Measurements from ENCODE around the gene SGMS1. TPM values are rescaled to one million over a fixed set of nuclear protein-coding genes. Genes with fewer than 3 reads are reported as not detected.

Gene SGMS1
- total RNA-seq, 4 donors from 2014 or later: 139 to 198 (median 173) TPM

DNA sequence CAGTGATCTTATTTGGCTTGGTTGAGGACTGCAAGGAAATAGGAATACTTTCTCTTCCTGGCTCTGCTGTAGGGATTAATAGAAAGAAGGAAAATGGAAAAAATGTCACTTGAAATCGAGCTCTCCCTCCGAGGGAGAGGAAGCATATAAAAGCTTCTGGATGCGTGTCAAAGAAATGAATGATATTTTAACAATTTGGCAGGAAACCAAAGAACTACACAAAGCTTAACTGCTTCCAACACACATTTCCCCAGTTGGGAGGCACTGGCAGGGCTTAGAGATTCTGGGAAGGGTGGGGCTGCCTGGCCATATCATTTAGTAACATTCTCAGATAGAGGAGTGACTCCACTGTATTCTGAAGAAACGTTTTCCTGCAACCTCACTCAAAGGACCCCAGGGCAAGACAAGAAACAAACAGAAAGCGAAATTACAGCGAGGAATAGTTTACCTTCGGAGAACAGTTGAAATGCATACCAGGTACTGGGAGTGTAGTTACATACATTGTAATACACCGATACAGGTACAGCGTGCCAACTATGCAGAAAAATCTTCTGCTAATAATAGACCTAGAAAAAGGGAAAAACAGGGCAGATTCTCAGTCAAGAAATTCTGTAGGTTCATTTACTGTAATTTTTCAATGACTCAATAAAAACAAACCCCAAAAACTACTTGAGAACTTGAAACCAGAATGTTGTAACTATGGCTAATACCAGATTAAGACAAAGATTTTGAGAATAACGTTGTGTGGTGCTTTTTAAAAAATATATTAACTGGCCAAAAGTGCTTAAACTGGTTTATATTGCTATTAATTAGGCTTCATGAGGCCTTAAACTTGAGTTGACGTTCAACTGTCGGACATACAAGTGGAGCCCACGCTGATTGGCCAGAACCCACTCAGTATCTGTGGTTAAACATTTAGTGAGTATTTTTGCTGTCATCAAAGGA, 296.7 kb downstream of the SGMS1 start:
- Histone ChIP-seq H3K27ac (peak overlapping the region; percentile 67), H3K36me3 (no peaks in the 10 kb centered on the region), H3K4me1 (peaks cover 57% of the 10 kb centered on the region), H3K4me3 (peak overlapping the region; percentile 10), H3K9me3 (no peaks in the 10 kb centered on the region), H3K27me3 (no peaks in the 10 kb centered on the region)
- no peak for TF ChIP-seq POLR2AphosphoS5 (IDR thresholded peaks at IDR 0.05)
- TF ChIP-seq, protein P1, sequence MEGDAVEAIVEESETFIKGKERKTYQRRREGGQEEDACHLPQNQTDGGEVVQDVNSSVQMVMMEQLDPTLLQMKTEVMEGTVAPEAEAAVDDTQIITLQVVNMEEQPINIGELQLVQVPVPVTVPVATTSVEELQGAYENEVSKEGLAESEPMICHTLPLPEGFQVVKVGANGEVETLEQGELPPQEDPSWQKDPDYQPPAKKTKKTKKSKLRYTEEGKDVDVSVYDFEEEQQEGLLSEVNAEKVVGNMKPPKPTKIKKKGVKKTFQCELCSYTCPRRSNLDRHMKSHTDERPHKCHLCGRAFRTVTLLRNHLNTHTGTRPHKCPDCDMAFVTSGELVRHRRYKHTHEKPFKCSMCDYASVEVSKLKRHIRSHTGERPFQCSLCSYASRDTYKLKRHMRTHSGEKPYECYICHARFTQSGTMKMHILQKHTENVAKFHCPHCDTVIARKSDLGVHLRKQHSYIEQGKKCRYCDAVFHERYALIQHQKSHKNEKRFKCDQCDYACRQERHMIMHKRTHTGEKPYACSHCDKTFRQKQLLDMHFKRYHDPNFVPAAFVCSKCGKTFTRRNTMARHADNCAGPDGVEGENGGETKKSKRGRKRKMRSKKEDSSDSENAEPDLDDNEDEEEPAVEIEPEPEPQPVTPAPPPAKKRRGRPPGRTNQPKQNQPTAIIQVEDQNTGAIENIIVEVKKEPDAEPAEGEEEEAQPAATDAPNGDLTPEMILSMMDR (IDR thresholded peaks at IDR 0.05): no peak
- no peak for TF ChIP-seq POLR2A (IDR thresholded peaks at IDR 0.05)
- no peak for TF ChIP-seq EP300 (IDR thresholded peaks at IDR 0.05)
- WGBS: 38% methylated on average over 12 of the region's 13 CpGs
- DNase-seq (ENCODE audit: low spot score in 2 of 2): no peak

DNA sequence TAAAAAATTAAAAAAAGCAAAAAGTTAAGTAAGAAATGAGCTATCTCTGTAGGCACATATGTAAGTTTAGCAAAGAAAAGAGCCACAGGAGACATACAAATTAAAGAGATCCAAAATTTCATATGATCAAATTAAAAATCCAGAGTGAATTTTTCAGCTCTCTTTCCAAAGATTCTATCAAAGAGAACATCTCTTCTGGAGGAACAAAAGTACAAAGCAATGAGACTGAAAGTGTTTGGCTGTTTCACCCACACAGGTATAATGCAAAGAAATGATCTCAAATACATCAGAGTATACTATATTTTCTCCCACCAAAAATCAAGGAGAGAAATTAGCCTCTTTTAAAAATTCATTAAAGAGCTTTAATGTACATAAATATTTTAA, 297.6 kb downstream of the SGMS1 start:
- TF ChIP-seq, protein P1 (IDR thresholded peaks at IDR 0.05): no peak
- H3K27ac ChIP-seq: peak overlapping the region; percentile 67
- peaks cover 65% of the 10 kb centered on the region for H3K4me1 ChIP-seq

DNA sequence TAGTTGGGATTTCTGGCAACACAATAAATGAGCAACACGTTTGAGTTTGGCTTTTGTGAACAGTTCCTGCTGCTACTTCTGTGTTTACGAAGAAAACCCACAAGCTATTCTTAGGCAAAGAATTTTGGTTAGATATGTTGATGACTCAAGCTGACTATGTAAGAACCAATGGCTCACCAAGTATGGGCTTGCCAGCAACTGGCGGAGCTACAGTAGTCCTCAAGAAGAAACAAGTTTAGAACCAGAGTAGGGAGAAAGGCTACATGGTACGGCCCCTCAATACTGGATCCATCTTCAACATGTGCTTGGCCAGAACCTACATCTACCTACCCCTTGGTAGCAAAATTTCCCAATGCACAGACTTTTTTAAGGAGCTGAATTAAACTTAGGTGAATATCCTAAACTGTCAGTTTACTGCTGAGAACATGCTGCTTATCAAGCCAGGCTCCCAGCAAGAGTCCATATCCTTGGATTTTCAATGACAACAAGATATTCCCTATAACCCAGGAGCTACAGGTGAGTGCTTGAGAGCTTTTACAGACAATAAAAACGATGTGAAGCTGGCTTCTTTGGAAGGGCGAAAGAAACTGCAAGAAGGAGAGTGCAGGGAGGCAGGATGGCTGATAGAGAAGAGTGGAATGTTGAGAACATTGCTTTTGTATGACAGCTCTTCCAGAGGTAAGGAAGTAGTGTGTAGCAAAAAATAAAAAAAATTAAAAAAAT, 298.1 kb downstream of the SGMS1 start:
- Histone ChIP-seq H3K9me3 (no peaks in the 10 kb centered on the region), H3K27me3 (no peaks in the 10 kb centered on the region), H3K27ac (peak overlapping the region; percentile 67), H3K36me3 (no peaks in the 10 kb centered on the region), H3K4me1 (peaks cover 65% of the 10 kb centered on the region), H3K4me3 (no peak overlapping the region)
- 37% methylated on average over 6 of the region's 6 CpGs for WGBS
- no peak for TF ChIP-seq EP300 (IDR thresholded peaks at IDR 0.05)
- peak in 2 of 3 donors; percentile 46 to 59 for TF ChIP-seq POLR2AphosphoS5 (IDR thresholded peaks at IDR 0.05)
- peak; percentile 64 to 79 for DNase-seq (ENCODE audit: low spot score in 2 of 2)

More for the DNA sequence above, 297.6 kb downstream of the SGMS1 start:
- DNase-seq (ENCODE audit: low spot score in 2 of 2): no peak
- H3K9me3 ChIP-seq: no peaks in the 10 kb centered on the region
- no peaks in the 10 kb centered on the region for H3K36me3 ChIP-seq
- no peak overlapping the region for H3K4me3 ChIP-seq
- H3K27me3 ChIP-seq: no peaks in the 10 kb centered on the region

DNA sequence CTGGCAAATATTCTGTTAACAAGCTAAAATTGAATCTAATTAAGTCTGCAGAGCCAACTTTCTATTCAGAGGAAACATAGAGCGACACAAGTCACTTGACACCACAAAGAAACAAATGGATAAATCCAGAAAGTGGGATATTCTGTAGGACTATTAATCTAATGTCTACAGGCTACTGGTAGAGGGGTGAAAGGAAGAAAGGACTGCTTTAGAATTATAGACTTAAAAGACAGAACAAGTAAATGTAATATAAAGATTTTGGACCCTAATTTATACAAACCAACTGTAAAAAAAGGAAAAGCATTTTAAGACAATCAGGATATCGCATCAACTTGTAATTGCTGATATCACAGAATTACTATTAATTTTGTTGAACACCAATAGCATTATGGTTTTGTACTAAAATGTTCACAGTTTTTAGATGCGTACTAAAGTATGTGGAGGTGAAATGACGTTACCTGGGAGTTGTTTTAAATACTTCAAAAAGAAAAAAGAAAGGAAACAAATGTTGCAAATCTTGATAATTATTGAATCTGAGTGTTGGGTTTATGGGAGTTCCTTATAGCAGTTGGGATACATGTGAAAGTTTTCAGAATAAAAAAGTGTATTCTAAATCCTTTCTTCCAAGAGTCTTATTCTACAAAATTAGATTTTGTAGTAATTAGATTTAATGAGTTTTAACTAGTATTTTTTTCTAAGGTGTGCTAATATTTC, 298.9 kb downstream of the SGMS1 start:
- H3K4me3 ChIP-seq: no peak overlapping the region
- H3K27me3 ChIP-seq: no peaks in the 10 kb centered on the region
- DNase-seq (ENCODE audit: low spot score in 2 of 2): no peak
- H3K4me1 ChIP-seq: peaks cover 65% of the 10 kb centered on the region
- no peaks in the 10 kb centered on the region for H3K36me3 ChIP-seq
- H3K27ac ChIP-seq: peak overlapping the region; percentile 67
- H3K9me3 ChIP-seq: no peaks in the 10 kb centered on the region
- 65% methylated on average over 4 of the region's 4 CpGs for WGBS
- TF ChIP-seq, protein P1 (IDR thresholded peaks at IDR 0.05): no peak
- TF ChIP-seq POLR2AphosphoS5 (IDR thresholded peaks at IDR 0.05): no peak

DNA sequence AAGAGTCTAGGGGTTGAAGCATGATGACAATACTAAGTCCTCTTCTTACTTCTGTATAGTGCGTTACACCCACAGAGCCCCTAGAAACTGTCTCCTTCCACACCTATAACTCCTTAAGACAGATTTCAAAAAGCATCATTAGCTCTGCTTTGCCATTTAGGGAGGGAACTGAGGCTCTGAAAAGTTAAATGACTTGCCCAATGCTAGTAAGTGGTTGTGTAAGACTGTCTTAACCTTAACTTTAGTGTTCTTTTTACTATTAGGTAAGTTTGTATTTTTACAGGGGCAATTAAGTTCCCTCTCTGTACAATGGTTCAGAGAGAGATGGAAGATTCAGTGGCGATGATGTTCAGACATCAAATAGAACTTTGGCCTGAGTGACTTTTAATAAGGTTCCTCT, 299.7 kb downstream of the SGMS1 start:
- TF ChIP-seq POLR2AphosphoS5 (IDR thresholded peaks at IDR 0.05): no peak
- no peak for TF ChIP-seq EP300 (IDR thresholded peaks at IDR 0.05)
- no peak for TF ChIP-seq POLR2A (IDR thresholded peaks at IDR 0.05)
- peaks cover 64% of the 10 kb centered on the region for H3K4me1 ChIP-seq
- no peaks in the 10 kb centered on the region for H3K36me3 ChIP-seq
- DNase-seq (ENCODE audit: low spot score in 2 of 2): no peak
- H3K4me3 ChIP-seq: no peak overlapping the region
- no peaks in the 10 kb centered on the region for H3K9me3 ChIP-seq
- peak overlapping the region; percentile 67 for H3K27ac ChIP-seq
- H3K27me3 ChIP-seq: no peaks in the 10 kb centered on the region
- WGBS: 98% methylated on average over 2 of the region's 2 CpGs
